ENCODE results near the gene SYK.

Gene SYK

GRCh38 chr9:90854637-90855175, 53.1 kb downstream of the SYK start:
- peak in 2 of 3 experiments; percentile 37 to 68 for DNase-seq

GRCh38 chr9:90855208-90855902, 53.7 kb downstream of the SYK start:
- DNase-seq, result peak in 2 of 3 experiments; percentile 31 to 68

GRCh38 chr9:90857091-90857490, 55.5 kb downstream of the SYK start:
- no peak for DNase-seq

GRCh38 chr9:90857855-90858254, 56.2 kb downstream of the SYK start:
- no peak for DNase-seq

GRCh38 chr9:90858457-90858901, 56.9 kb downstream of the SYK start:
- DNase-seq, result no peak

- DNase-seq, result no peak
These were observed 58.8 kb downstream of the SYK start for GRCh38 chr9:90860382-90860781.

GRCh38 chr9:90860826-90861225, 59.2 kb downstream of the SYK start:
- no peak for DNase-seq

GRCh38 chr9:90861380-90861779, 59.8 kb downstream of the SYK start:
- DNase-seq, result no peak

GRCh38 chr9:90861826-90862740, 60.5 kb downstream of the SYK start:
- no peak for DNase-seq

GRCh38 chr9:90864779-90865178, 63.2 kb downstream of the SYK start:
- no peak for DNase-seq

- peak in 1 of 3 experiments; percentile 40 for DNase-seq
These were observed 65.5 kb downstream of the SYK start for GRCh38 chr9:90867101-90867500.

GRCh38 chr9:90868555-90868954, 66.9 kb downstream of the SYK start:
- no peak for DNase-seq

- no peak for DNase-seq
These were observed 67.7 kb downstream of the SYK start for GRCh38 chr9:90869361-90869760.

GRCh38 chr9:90870621-90871326, 69.2 kb downstream of the SYK start:
- peak; percentile 24 to 78 (median 52) for DNase-seq

- DNase-seq, result no peak
These were observed 69.8 kb downstream of the SYK start for GRCh38 chr9:90871327-90871935.

- DNase-seq, result peak in 2 of 3 experiments; percentile 35 to 82
These were observed 71.2 kb downstream of the SYK start for GRCh38 chr9:90872835-90873294.

- DNase-seq, result no peak
These were observed 71.8 kb downstream of the SYK start for GRCh38 chr9:90873422-90873821.

GRCh38 chr9:90874194-90874593, 72.6 kb downstream of the SYK start:
- no peak for DNase-seq

GRCh38 chr9:90878562-90878961, 76.9 kb downstream of the SYK start:
- no peak for DNase-seq

- no peak for DNase-seq
These were observed 78.4 kb downstream of the SYK start for GRCh38 chr9:90880066-90880465.

- DNase-seq, result peak in 1 of 3 experiments; percentile 2
These were observed 79.0 kb downstream of the SYK start for GRCh38 chr9:90880669-90881068.

- peak in 1 of 3 experiments; percentile 55 for DNase-seq
These were observed 80.0 kb downstream of the SYK start for GRCh38 chr9:90881648-90882047.

Measured in NCI-H1417 (cell line).